GM12891 (cell line): ENCODE results near the gene C5orf47.

Experiments
- PAX5 ChIP-seq: IDR thresholded peaks from 2 replicates; pipeline ENCODE4 v1.6.1; 2011; ENCODE audit warnings: low read length, moderate library complexity, mild to moderate bottlenecking; ENCODE audit not compliant: insufficient read depth, severe bottlenecking
- POLR2A ChIP-seq: IDR thresholded peaks from 2 replicates; pipeline ENCODE4 v1.6.1; 2011; ENCODE audit warnings: low read depth, low read length, control low read depth
- POLR2AphosphoS5 ChIP-seq: IDR thresholded peaks from 2 replicates; pipeline ENCODE4 v1.6.1; 2011; ENCODE audit warnings: low read depth, low read length, control low read depth
- POU2F2 ChIP-seq: IDR thresholded peaks from 2 replicates; pipeline ENCODE4 v1.6.1; 2011; ENCODE audit warnings: low read depth, mild to moderate bottlenecking, control low read depth, low read length, moderate library complexity
- SPI1 ChIP-seq: IDR thresholded peaks from 2 replicates; pipeline ENCODE4 v1.6.1; 2011; ENCODE audit warnings: low read depth, low read length, control low read depth
- TAF1 ChIP-seq: IDR thresholded peaks from 2 replicates; pipeline ENCODE4 v1.6.1; 2011; ENCODE audit warnings: low read depth, low read length, control low read depth

- TF ChIP-seq SPI1 (no peak), POLR2A (no peak), POLR2AphosphoS5 (no peak), PAX5 (no peak), TAF1 (no peak), POU2F2 (no peak)
Observed at GRCh38 chr5:173989432-173990082, 587 bp downstream of the C5orf47 start.
